Melanocyte of skin (primary cell): ENCODE data around the gene SPATA3. TPM values are rescaled to one million over a fixed set of nuclear protein-coding genes. Genes with fewer than 3 reads are reported as not detected.

Experiments used
- total RNA-seq, 2 donors: library from RNA; depleted of rRNA; stranded (reverse); fragments of >200 nt; gene quantifications; 2 replicates each; pipeline ENCODE4 v1.2.3, GENCODE V29; 2012

The SPATA3 gene
- not detected for total RNA-seq

GRCh38 chr2:230995821-230996220 is at the start of gene SPATA3:
Gene SPATA3 (plus strand): TSS chr2:230996121. CDS start chr2:230996234, 113 bp downstream.

GRCh38 chr2:231037202-231037730 is 41.3 kb downstream of the SPATA3 start, which contains the start of gene C2orf72:
Gene C2orf72 (plus strand): TSS chr2:231037523. CDS start chr2:231037566, 43 bp downstream.

GRCh38 chr2:231056453-231057416 is 60.8 kb downstream of the SPATA3 start, which contains the start of gene PSMD1:
Gene PSMD1 (plus strand): TSS chr2:231056867. CDS start chr2:231057026, 159 bp downstream.

Other genes with a start within 250 kb of the SPATA3 start
- 10 to 100 TPM; 74.3 to 99.6 TPM for gene ITM2C, start 131.2 kb upstream of the SPATA3 start, total RNA-seq
- not detected for gene GPR55, start 70.9 kb upstream of the SPATA3 start, total RNA-seq
- under 1 TPM in 1 of 2 donors, not detected in 1; 0.67 TPM for gene C2orf72, start 41.4 kb downstream of the SPATA3 start, total RNA-seq
- 100 to 1,000 TPM; 104 to 146 TPM for gene PSMD1, start 60.7 kb downstream of the SPATA3 start, total RNA-seq
- 1 to 10 TPM in 1 of 2 donors, under 1 TPM in 1; 0.34 to 2.0 TPM for gene HTR2B, start 128.9 kb downstream of the SPATA3 start, total RNA-seq
- 10 to 100 TPM; 48.5 to 91.2 TPM for gene ARMC9, start 202.5 kb downstream of the SPATA3 start, total RNA-seq